Measurements from ENCODE around the gene KMT2B.

KMT2B gene

GRCh38 chr19:35748106-35749020 is 30.6 kb downstream of the KMT2B start, which contains the start of gene LIN37:
Gene LIN37, plus strand, starts transcription at chr19:35748576. Its CDS starts 149 bp downstream, at chr19:35748725.
- TF ChIP-seq, protein P1, sequence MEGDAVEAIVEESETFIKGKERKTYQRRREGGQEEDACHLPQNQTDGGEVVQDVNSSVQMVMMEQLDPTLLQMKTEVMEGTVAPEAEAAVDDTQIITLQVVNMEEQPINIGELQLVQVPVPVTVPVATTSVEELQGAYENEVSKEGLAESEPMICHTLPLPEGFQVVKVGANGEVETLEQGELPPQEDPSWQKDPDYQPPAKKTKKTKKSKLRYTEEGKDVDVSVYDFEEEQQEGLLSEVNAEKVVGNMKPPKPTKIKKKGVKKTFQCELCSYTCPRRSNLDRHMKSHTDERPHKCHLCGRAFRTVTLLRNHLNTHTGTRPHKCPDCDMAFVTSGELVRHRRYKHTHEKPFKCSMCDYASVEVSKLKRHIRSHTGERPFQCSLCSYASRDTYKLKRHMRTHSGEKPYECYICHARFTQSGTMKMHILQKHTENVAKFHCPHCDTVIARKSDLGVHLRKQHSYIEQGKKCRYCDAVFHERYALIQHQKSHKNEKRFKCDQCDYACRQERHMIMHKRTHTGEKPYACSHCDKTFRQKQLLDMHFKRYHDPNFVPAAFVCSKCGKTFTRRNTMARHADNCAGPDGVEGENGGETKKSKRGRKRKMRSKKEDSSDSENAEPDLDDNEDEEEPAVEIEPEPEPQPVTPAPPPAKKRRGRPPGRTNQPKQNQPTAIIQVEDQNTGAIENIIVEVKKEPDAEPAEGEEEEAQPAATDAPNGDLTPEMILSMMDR (IDR thresholded peaks at IDR 0.05; ENCODE audit: control insufficient read depth, extremely low read depth, insufficient read depth): no peak
- H3K4me3 ChIP-seq (ENCODE audit: low read depth, low read length): peak within 1 kb of the TSS; percentile 89
- peak; percentile 98 for DNase-seq (ENCODE audit: low read depth)

DNA sequence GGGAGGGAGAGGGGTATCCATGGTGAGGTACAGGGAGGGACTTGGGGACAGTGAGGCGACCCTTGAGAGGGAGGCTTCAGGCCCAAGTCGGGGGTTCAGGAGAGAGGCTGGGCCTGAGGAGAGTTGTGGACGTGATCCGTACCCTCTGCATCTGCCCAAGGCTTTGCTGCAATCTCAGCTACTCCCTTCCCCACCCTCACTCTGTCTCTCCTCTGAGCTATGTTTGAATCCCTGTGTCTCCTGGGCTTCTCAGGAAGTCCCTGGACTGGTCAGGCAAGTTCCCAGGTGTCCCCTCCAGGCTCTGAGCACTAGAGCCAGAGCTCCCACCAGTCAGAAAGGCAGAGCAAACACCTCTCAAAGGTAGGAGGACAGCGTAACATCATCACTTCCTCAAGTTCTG is 32.4 kb downstream of the KMT2B start:
- TF ChIP-seq, protein P1 (IDR thresholded peaks at IDR 0.05; ENCODE audit: control insufficient read depth, extremely low read depth, insufficient read depth): no peak
- DNase-seq (ENCODE audit: low read depth): no peak
- no peak overlapping the region for H3K4me3 ChIP-seq (ENCODE audit: low read depth, low read length)

DNA sequence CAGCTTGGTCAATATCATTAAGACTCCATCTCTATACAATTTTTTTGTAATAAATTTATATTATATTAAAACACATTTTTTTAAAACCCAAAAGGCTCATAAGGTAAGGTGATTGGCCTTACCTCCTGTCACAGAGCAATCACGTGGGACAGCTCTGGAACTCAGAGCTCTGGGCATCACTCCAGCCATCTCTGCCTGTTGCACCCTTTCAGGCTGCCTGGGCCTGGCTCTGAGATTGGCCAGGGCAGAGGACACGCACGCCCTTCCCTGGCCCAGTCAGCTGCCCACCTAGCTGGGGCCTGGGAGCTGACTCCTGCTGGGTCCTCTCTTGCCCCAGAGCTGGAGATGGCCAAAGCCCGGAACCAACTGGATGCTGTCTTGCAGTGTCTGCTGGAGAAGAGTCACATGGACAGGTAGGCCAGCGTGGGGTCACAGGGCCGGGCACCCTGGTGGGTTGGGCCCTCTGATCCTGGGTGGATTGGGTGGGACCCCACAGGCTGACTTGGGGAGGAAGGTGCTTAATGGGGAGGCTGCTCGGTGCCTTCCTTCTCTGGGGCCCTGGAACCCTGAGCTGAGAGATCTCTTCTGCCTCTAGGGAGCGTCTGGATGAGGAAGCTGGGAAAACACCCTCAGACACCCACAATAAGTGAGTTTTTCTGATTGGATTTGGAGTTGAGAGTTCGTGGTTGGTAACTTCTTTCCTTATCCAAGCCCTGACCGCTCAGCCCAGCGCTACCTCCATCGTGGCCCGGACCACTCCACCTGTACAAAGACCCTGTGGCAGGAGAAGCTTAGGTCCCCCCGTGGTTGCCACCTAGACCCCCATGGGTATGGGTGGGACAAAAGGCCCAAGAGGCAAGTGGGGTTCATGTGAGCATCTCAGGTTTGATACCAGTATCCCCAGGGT is 34.3 kb downstream of the KMT2B start:
- TF ChIP-seq, protein P1 (IDR thresholded peaks at IDR 0.05; ENCODE audit: control insufficient read depth, extremely low read depth, insufficient read depth): no peak
- DNase-seq (ENCODE audit: low read depth): no peak
- H3K4me3 ChIP-seq (ENCODE audit: low read depth, low read length): no peak overlapping the region

- TF ChIP-seq, protein P1 (IDR thresholded peaks at IDR 0.05; ENCODE audit: control insufficient read depth, extremely low read depth, insufficient read depth): no peak
- no peak overlapping the region for H3K4me3 ChIP-seq (ENCODE audit: low read depth, low read length)
- no peak for DNase-seq (ENCODE audit: low read depth)
Observed at GRCh38 chr19:35752746-35753350, 35.0 kb downstream of the KMT2B start.

- TF ChIP-seq, protein P1 (IDR thresholded peaks at IDR 0.05; ENCODE audit: control insufficient read depth, extremely low read depth, insufficient read depth): no peak
- H3K4me3 ChIP-seq (ENCODE audit: low read depth, low read length): no peak overlapping the region
- no peak for DNase-seq (ENCODE audit: low read depth)
Observed at GRCh38 chr19:35753634-35754369, 36.0 kb downstream of the KMT2B start.

All from LNCaP clone FGC (cell line).